Keratinocyte (primary cell): ENCODE measurements around the gene GPATCH2. TPM values are rescaled to one million over a fixed set of nuclear protein-coding genes. Genes with fewer than 3 reads are reported as not detected.

ENCODE experiments used
- DNase-seq: peaks from one replicate; pipeline ENCODE4 v3.0.0-alpha.2; 2011; ENCODE audit warnings: low read depth, missing footprints, low spot score
- FAIRE-seq: peaks from 2 replicates; lab custom pipeline; 2011; peaks lifted over from hg19 to GRCh38; lab: Jason Lieb, UNC
- H2AFZ ChIP-seq: 2 replicates; pipeline ENCODE4 v1.6.0; 2012; ENCODE audit warnings: low read length, control low read depth, inconsistent platforms; ENCODE audit not compliant: control insufficient read depth
- H3K27ac ChIP-seq: 2 replicates; pipeline ENCODE4 v1.5.1; 2011; ENCODE audit warnings: low read length; ENCODE audit not compliant: control insufficient read depth, insufficient read depth
- H3K27me3 ChIP-seq: 3 replicates; pipeline ENCODE4 v1.6.0; 2011; ENCODE audit warnings: low read length; ENCODE audit not compliant: control insufficient read depth, insufficient read depth; ENCODE audit errors: extremely low read depth
- H3K36me3 ChIP-seq, 2 experiments: 2 replicates in 1 of 2; 3 replicates in 1 of 2; pipeline ENCODE4 v1.5.1; 2011; ENCODE audit warnings: low read length in 2 of 2, mild to moderate bottlenecking in 1 of 2; ENCODE audit not compliant: control insufficient read depth in 2 of 2, insufficient read depth in 2 of 2; ENCODE audit errors: extremely low read depth in 1 of 2
- H3K4me1 ChIP-seq: 3 replicates; pipeline ENCODE4 v1.5.1; 2011; ENCODE audit warnings: low read length; ENCODE audit not compliant: control insufficient read depth, insufficient read depth; ENCODE audit errors: extremely low read depth
- H3K4me2 ChIP-seq: 3 replicates; pipeline ENCODE4 v1.6.0; 2011; ENCODE audit warnings: low read depth, low read length; ENCODE audit not compliant: control insufficient read depth, insufficient read depth; ENCODE audit errors: extremely low read depth
- H3K4me3 ChIP-seq, 3 experiments: fragments of 200-600 bp in 1 of 3; sonication (generic) in 1 of 3; 2 replicates in 2 of 3; 3 replicates in 1 of 3; pipeline ENCODE4 v1.5.1; 2011 to 2016; ENCODE audit warnings: low read length in 3 of 3, mild to moderate bottlenecking in 3 of 3, control low read depth in 2 of 3, inconsistent platforms in 1 of 3, low read depth in 1 of 3, mixed read lengths in 1 of 3, mixed run types in 1 of 3, moderate library complexity in 1 of 3; ENCODE audit not compliant: control insufficient read depth in 2 of 3, insufficient read depth in 2 of 3; ENCODE audit errors: extremely low read depth in 1 of 3
- H3K79me2 ChIP-seq: 2 replicates; pipeline ENCODE4 v1.6.0; 2012; ENCODE audit warnings: low read length; ENCODE audit not compliant: control insufficient read depth, insufficient read depth
- H3K9ac ChIP-seq: 3 replicates; pipeline ENCODE4 v1.6.0; 2011; ENCODE audit warnings: low read length; ENCODE audit not compliant: control insufficient read depth, insufficient read depth; ENCODE audit errors: extremely low read depth
- H3K9me1 ChIP-seq: 3 replicates; pipeline ENCODE4 v1.6.0; 2011; ENCODE audit warnings: low read length; ENCODE audit not compliant: control insufficient read depth, insufficient read depth; ENCODE audit errors: extremely low read depth
- H3K9me3 ChIP-seq: 2 replicates; pipeline ENCODE4 v1.5.1; 2012; ENCODE audit warnings: low read depth, low read length; ENCODE audit not compliant: control insufficient read depth
- H4K20me1 ChIP-seq: 3 replicates; pipeline ENCODE4 v1.6.0; 2011; ENCODE audit warnings: low read length; ENCODE audit not compliant: control insufficient read depth, insufficient read depth; ENCODE audit errors: extremely low read depth
- EZH2 ChIP-seq: IDR thresholded peaks from one replicate; pipeline ENCODE4 v1.6.1; 2012; ENCODE audit warnings: inconsistent platforms, mild to moderate bottlenecking, low read length, moderate library complexity
- dilution Hi-C: fragments of 300-500 bp; cut with MboI; formaldehyde crosslinking; loops from one replicate; pipeline ENCODE4 v1.7.0; 2020; ENCODE audit warnings: low sequenced_read_pairs; ENCODE audit not compliant: extremely low pct_ligation_motif_present
- polyA plus RNA-seq, 5 experiments: library from polyadenylated mRNA; depleted of rRNA in 3 of 5; stranded (reverse) in 3 of 5; stranded (forward) in 1 of 5; unstranded in 1 of 5; fragments of >200 nt; gene quantifications; 1 replicate in 1 of 5; 2 replicates in 3 of 5; 3 replicates in 1 of 5; pipeline versions ENCODE4 v1.2.1 to v1.2.3, GENCODE V29; 2011 to 2012; ENCODE audit warnings: missing spikeins in 2 of 5, low read depth in 1 of 5, low replicate concordance in 1 of 5
- TF ChIP-seq, protein P1 (sequence below), 3 experiments: IDR thresholded peaks in 1 of 3; conservative IDR thresholded peaks in 1 of 3; optimal IDR thresholded peaks in 1 of 3; 2 replicates in 2 of 3; 3 replicates in 1 of 3; pipeline versions ENCODE3 to v1.5.1; 2011; ENCODE audit warnings: low read length in 3 of 3, mild to moderate bottlenecking in 3 of 3, moderate library complexity in 2 of 3, control low read depth in 1 of 3, inconsistent platforms in 1 of 3; ENCODE audit not compliant: insufficient read depth in 2 of 3; ENCODE audit errors: extremely low read depth in 1 of 3

GPATCH2 gene
- polyA plus RNA-seq, 1 donor (not counting 4 experiments of a cell fraction or from before 2014, with no cell fraction given): 15.7 TPM

DNA sequence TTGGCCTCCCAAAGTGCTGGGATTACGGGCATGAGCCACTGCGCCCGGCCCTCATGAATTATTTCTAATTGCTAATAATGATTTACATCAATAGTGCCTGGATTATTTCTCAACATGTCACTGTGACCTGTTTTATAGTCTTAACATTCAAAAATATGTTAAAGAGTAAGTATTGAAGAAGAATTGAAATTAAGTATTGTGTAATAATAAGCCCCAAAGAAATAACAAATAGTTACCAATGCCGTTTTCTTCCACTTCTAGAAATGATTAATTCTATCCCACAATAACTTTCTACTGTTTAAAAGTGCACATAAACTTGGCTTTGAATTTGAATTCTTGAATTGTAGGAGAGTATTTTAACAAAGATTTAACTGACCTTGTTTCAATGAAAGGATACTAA, 19.8 kb upstream of the GPATCH2 start:
- Histone ChIP-seq H3K79me2 (no peaks in the 10 kb centered on the region), H3K4me2 (no peak overlapping the region), H3K9me1 (no peaks in the 10 kb centered on the region), H4K20me1 (no peaks in the 10 kb centered on the region), H3K9ac (no peak overlapping the region), H3K27me3 (no peaks in the 10 kb centered on the region), H3K4me1 (no peaks in the 10 kb centered on the region), H3K4me3 (no peak overlapping the region), H3K9me3 (no peaks in the 10 kb centered on the region), H3K36me3 (no peaks in the 10 kb centered on the region), H2AFZ (no peak overlapping the region), H3K27ac (no peak overlapping the region)
- FAIRE-seq: no peak
- dilution Hi-C loops: no loop called here
- no peak for DNase-seq
- TF ChIP-seq, protein P1, sequence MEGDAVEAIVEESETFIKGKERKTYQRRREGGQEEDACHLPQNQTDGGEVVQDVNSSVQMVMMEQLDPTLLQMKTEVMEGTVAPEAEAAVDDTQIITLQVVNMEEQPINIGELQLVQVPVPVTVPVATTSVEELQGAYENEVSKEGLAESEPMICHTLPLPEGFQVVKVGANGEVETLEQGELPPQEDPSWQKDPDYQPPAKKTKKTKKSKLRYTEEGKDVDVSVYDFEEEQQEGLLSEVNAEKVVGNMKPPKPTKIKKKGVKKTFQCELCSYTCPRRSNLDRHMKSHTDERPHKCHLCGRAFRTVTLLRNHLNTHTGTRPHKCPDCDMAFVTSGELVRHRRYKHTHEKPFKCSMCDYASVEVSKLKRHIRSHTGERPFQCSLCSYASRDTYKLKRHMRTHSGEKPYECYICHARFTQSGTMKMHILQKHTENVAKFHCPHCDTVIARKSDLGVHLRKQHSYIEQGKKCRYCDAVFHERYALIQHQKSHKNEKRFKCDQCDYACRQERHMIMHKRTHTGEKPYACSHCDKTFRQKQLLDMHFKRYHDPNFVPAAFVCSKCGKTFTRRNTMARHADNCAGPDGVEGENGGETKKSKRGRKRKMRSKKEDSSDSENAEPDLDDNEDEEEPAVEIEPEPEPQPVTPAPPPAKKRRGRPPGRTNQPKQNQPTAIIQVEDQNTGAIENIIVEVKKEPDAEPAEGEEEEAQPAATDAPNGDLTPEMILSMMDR (optimal IDR thresholded peaks at IDR 0.05 in 1 of 3, IDR thresholded peaks at IDR 0.05 in 1 of 3, conservative IDR thresholded peaks at IDR 0.05 in 1 of 3; ENCODE audit: extremely low read depth in 1 of 3, insufficient read depth in 2 of 3, low read length in 3 of 3): no peak
- TF ChIP-seq EZH2: no peak

DNA sequence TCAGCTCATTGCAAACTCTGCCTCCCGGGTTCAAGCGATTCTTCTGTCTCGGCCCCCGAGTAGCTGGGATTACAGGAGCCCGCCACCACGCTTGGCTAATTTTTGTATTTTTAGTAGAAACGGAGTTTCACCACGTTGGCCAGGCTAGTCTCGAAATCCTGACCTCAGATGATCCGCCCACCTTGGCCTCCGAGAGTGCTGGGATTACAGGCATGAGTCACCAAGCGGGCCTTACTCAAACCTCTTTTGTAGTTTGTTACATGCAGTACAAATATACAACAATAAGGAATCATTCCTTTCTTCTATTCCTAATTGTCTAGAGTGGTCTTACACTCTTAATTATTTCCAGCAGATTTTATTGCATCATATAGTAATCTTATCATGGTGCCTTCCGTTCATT, 16.9 kb upstream of the GPATCH2 start:
- no peaks in the 10 kb centered on the region for H3K4me1 ChIP-seq
- no peaks in the 10 kb centered on the region for H3K79me2 ChIP-seq
- no peak overlapping the region for H2AFZ ChIP-seq
- DNase-seq: no peak
- no peak overlapping the region for H3K4me3 ChIP-seq
- FAIRE-seq: no peak
- TF ChIP-seq, protein P1 (optimal IDR thresholded peaks at IDR 0.05 in 1 of 3, IDR thresholded peaks at IDR 0.05 in 1 of 3, conservative IDR thresholded peaks at IDR 0.05 in 1 of 3; ENCODE audit: extremely low read depth in 1 of 3, insufficient read depth in 2 of 3, low read length in 3 of 3): no peak
- no peak for TF ChIP-seq EZH2
- no peaks in the 10 kb centered on the region for H3K27me3 ChIP-seq
- H3K9me1 ChIP-seq: no peaks in the 10 kb centered on the region
- H3K36me3 ChIP-seq: no peaks in the 10 kb centered on the region
- no peak overlapping the region for H3K27ac ChIP-seq
- dilution Hi-C loops: no loop called here
- no peaks in the 10 kb centered on the region for H4K20me1 ChIP-seq
- H3K9me3 ChIP-seq: no peaks in the 10 kb centered on the region
- H3K9ac ChIP-seq: no peak overlapping the region
- no peak overlapping the region for H3K4me2 ChIP-seq
